IMR-90 (cell line): Measurements from ENCODE around the gene TYW5. TPM values are rescaled to one million over a fixed set of nuclear protein-coding genes. Genes with fewer than 3 reads are reported as not detected.

Source experiments
- ATAC-seq: fragments of 200-7000 bp; cut with Tn5 transposase; 2 replicates; pipeline ENCODE4 v1.9.1; 2020; ENCODE audit warnings: low read depth, mild to moderate bottlenecking, moderate library complexity
- BruUV-seq: library from RNA; stranded (reverse); fragments of 400-500 nt; replicated peaks from 2 replicates; lab custom pipeline; 2021; lab: Mats Ljungman, UMichigan
- CTCF ChIA-PET: fragments of 300-600 bp; formaldehyde crosslinking; extraction: SDS; loops from one replicate; lab custom pipeline; 2021; ENCODE audit warnings: antibody characterized with exemption; lab: Yijun Ruan, JAX
- POLR2A ChIA-PET: fragments of 300-600 bp; sonication (Branson Sonifier 250); formaldehyde crosslinking; loops from one replicate; lab custom pipeline; 2022; ENCODE audit warnings: antibody characterized with exemption; ENCODE audit not compliant: unreplicated experiment; lab: Charles Lee
- DNase-seq: peaks from one replicate; pipeline ENCODE4 v3.0.0; 2013
- H2AFZ ChIP-seq: replicated peaks from 2 replicates; pipeline ENCODE3; 2013; ENCODE audit warnings: low read length, mild to moderate bottlenecking; ENCODE audit not compliant: poor library complexity
- H2AK5ac ChIP-seq: 2 replicates; pipeline ENCODE4 v1.6.1; 2013; ENCODE audit warnings: low read depth, low read length, inconsistent platforms
- H2AK9ac ChIP-seq: replicated peaks from 2 replicates; pipeline ENCODE3; 2013; ENCODE audit warnings: mild to moderate bottlenecking, low read depth, low read length, moderate library complexity; ENCODE audit not compliant: poor library complexity
- H2BK120ac ChIP-seq: 2 replicates; pipeline ENCODE4 v1.6.1; 2013; ENCODE audit warnings: low read depth, low read length, inconsistent platforms
- H2BK15ac ChIP-seq: 3 replicates; pipeline ENCODE4 v1.6.1; 2013; ENCODE audit warnings: low read depth, low read length, inconsistent platforms
- H2BK20ac ChIP-seq: 2 replicates; pipeline ENCODE4 v1.6.1; 2013; ENCODE audit warnings: low read depth, mild to moderate bottlenecking, inconsistent platforms, low read length, moderate library complexity
- H2BK5ac ChIP-seq: 2 replicates; pipeline ENCODE4 v1.6.1; 2013; ENCODE audit warnings: mild to moderate bottlenecking, low read depth, low read length, inconsistent platforms; ENCODE audit not compliant: poor library complexity, severe bottlenecking
- H3K14ac ChIP-seq: replicated peaks from 2 replicates; pipeline ENCODE4 v1.6.1; 2013; ENCODE audit warnings: low read depth, low read length, inconsistent platforms
- H3K18ac ChIP-seq: 2 replicates; pipeline ENCODE4 v1.6.1; 2013; ENCODE audit warnings: low read depth, low read length, control low read depth
- H3K23ac ChIP-seq: 2 replicates; pipeline ENCODE4 v1.6.1; 2013; ENCODE audit warnings: low read depth, low read length, inconsistent platforms
- H3K27ac ChIP-seq: 2 replicates; pipeline ENCODE4 v1.5.1; 2013; ENCODE audit warnings: mild to moderate bottlenecking, control low read depth, low read length; ENCODE audit not compliant: insufficient read depth
- H3K27me3 ChIP-seq: 2 replicates; pipeline ENCODE4 v1.6.1; 2013; ENCODE audit warnings: low read length; ENCODE audit not compliant: control insufficient read depth, insufficient read depth
- H3K36me3 ChIP-seq: 2 replicates; pipeline ENCODE4 v1.6.1; 2013; ENCODE audit warnings: low read length, mixed read lengths; ENCODE audit not compliant: control insufficient read depth, insufficient read depth
- H3K4ac ChIP-seq: 2 replicates; pipeline ENCODE4 v1.6.1; 2013; ENCODE audit warnings: low read depth, low read length, inconsistent platforms
- H3K4me1 ChIP-seq: 2 replicates; pipeline ENCODE4 v1.6.1; 2013; ENCODE audit warnings: low read length, mixed read lengths; ENCODE audit not compliant: control insufficient read depth, insufficient read depth
- H3K4me2 ChIP-seq: 2 replicates; pipeline ENCODE4 v1.6.1; 2013; ENCODE audit warnings: low read depth, mild to moderate bottlenecking, control low read depth, low read length, moderate library complexity
- H3K4me3 ChIP-seq: 2 replicates; pipeline ENCODE4 v1.5.1; 2013; ENCODE audit warnings: low read depth, mild to moderate bottlenecking, control low read depth, low read length, moderate library complexity; ENCODE audit not compliant: insufficient read depth
- H3K56ac ChIP-seq: 2 replicates; pipeline ENCODE4 v1.6.1; 2013; ENCODE audit warnings: low read length, inconsistent platforms; ENCODE audit not compliant: insufficient read depth; ENCODE audit errors: extremely low read depth
- H3K79me1 ChIP-seq, 2 experiments: 2 replicates each; pipeline ENCODE4 v1.6.1; 2013; ENCODE audit warnings: low read length in 2 of 2, inconsistent platforms in 1 of 2, low read depth in 1 of 2
- H3K9ac ChIP-seq: 2 replicates; pipeline ENCODE4 v1.6.1; 2013; ENCODE audit warnings: low read depth, low read length, control low read depth
- H3K9me1 ChIP-seq: 2 replicates; pipeline ENCODE4 v1.6.1; 2013; ENCODE audit warnings: low read length, inconsistent platforms; ENCODE audit not compliant: insufficient read depth
- H3K9me3 ChIP-seq: 2 replicates; pipeline ENCODE4 v1.6.1; 2013; ENCODE audit warnings: low read length; ENCODE audit not compliant: control insufficient read depth, insufficient read depth
- H4K20me1 ChIP-seq: 2 replicates; pipeline ENCODE4 v1.6.1; 2013; ENCODE audit warnings: low read length, inconsistent platforms; ENCODE audit not compliant: insufficient read depth
- H4K5ac ChIP-seq: 2 replicates; pipeline ENCODE4 v1.6.1; 2013; ENCODE audit warnings: mild to moderate bottlenecking, low read depth, low read length, control low read depth
- H4K8ac ChIP-seq, 2 experiments: 2 replicates each; pipeline ENCODE4 v1.6.1; 2013; ENCODE audit warnings: low read depth in 2 of 2, low read length in 2 of 2, control low read depth in 1 of 2, inconsistent platforms in 1 of 2
- H4K91ac ChIP-seq: 2 replicates; pipeline ENCODE4 v1.6.1; 2013; ENCODE audit warnings: low read depth, low read length, inconsistent platforms; ENCODE audit not compliant: insufficient read depth
- MAZ ChIP-seq: IDR thresholded peaks from 2 replicates; pipeline ENCODE4 v1.6.1; 2012; ENCODE audit warnings: low read depth, mild to moderate bottlenecking, low read length, improper control_type of control experiment, moderate library complexity, borderline replicate concordance
- NFE2L2 ChIP-seq: fragments of 150-350 bp; IDR thresholded peaks from 2 replicates; pipeline ENCODE4 v1.6.1; 2016; ENCODE audit warnings: low read depth, mild to moderate bottlenecking, low read length
- RFX5 ChIP-seq: IDR thresholded peaks from 2 replicates; pipeline ENCODE4 v1.8.0; 2012; ENCODE audit warnings: low read depth, mild to moderate bottlenecking, low read length, moderate library complexity
- SMC3 ChIP-seq: fragments of 150-350 bp; IDR thresholded peaks from 2 replicates; pipeline ENCODE4 v1.6.1; 2016; ENCODE audit warnings: low read depth, mild to moderate bottlenecking, antibody characterized with exemption, low read length, moderate library complexity
- WGBS, 2 experiments: methylation state at CpG; one replicate each; pipeline versions ENCODE4 v1.1.5 to v1.1.7; 2013; ENCODE audit warnings: missing lambda C conversion rate in 2 of 2; ENCODE audit not compliant: insufficient read length in 1 of 2; ENCODE audit errors: extremely low coverage in 2 of 2; 5-methylcytosine and 5-hydroxymethylcytosine counted together
- dilution Hi-C: fragments of 300-500 bp; cut with HindIII; formaldehyde crosslinking; loops from one replicate; pipeline ENCODE4 v1.14.3; 2018; ENCODE audit warnings: low sequenced_read_pairs; ENCODE audit not compliant: unreplicated experiment
- in situ Hi-C: fragments of 300-500 bp; cut with MboI; formaldehyde crosslinking; loops from 3 replicates; pipeline ENCODE4 v1.14.3; 2019; ENCODE audit warnings: low sequenced_read_pairs, inconsistent platforms, mixed read lengths
- intact Hi-C: fragments of 100-400 bp; cut with micrococcal nuclease; formaldehyde crosslinking; loops from 2 replicates; pipeline ENCODE4 v1.10.0; 2022
- polyA plus RNA-seq, 3 experiments: library from polyadenylated mRNA; depleted of rRNA; stranded (reverse); fragments of >200 nt; gene quantifications; 2 replicates each; pipeline ENCODE4 v1.2.3, GENCODE V29; 2012; ENCODE audit warnings: low replicate concordance in 1 of 3
- total RNA-seq: library from RNA; depleted of rRNA; stranded (reverse); fragments of >200 nt; gene quantifications from 2 replicates; pipeline ENCODE4 v1.2.3, GENCODE V29; 2012

Gene TYW5
- total and polyA plus RNA-seq, 2 of the 4 experiments (the other 2 are of a cell fraction): 3.8 to 4.0 TPM

GRCh38 chr2:199988151-199988550, 32.9 kb upstream of the TYW5 start:
- Histone ChIP-seq H3K9me1 (no peaks in the 10 kb centered on the region), H3K9me3 (no peaks in the 10 kb centered on the region), H2AK5ac (no peak overlapping the region), H4K91ac (peak overlapping the region; percentile 69), H3K56ac (peak overlapping the region; percentile 24; the same call in 1 of the 2 replicates), H3K79me1 (no peaks in the 10 kb centered on the region), H2AK9ac (no peak overlapping the region), H3K23ac (peak overlapping the region; percentile 41), H3K27ac (peak overlapping the region; percentile 47; the same call in 1 of the 2 replicates), H4K5ac (no peak overlapping the region; the same call in none of the 2 replicates), H3K14ac (peak overlapping the region; percentile 83; the same call in 1 of the 2 replicates), H3K36me3 (no peaks in the 10 kb centered on the region), H3K4me3 (no peak overlapping the region), H2AFZ (peak overlapping the region; percentile 73), H3K4me1 (peaks cover 6% of the 10 kb centered on the region; the same call in 1 of the 2 replicates), H4K8ac (peak overlapping the region in 1 of 2 experiments; percentile 80; a peak in 1 of 4 replicates), H3K9ac (no peak overlapping the region), H2BK15ac (peak overlapping the region; percentile 45; the same call in 1 of the 3 replicates), H2BK120ac (peak overlapping the region; percentile 84), H3K4ac (peak overlapping the region; percentile 62), H2BK5ac (no peak overlapping the region), H2BK20ac (0 out of 2 replicates have a peak overlapping the region, but pooled peaks have one; percentile 17), H3K27me3 (no peaks in the 10 kb centered on the region), H3K4me2 (peak overlapping the region; percentile 64), H4K20me1 (no peaks in the 10 kb centered on the region), H3K18ac (peak overlapping the region; percentile 91)
- intact Hi-C loops (loop anchor here (10.0 kb wide), 1 partner anchor 167 kb away; no protein-coding TSS in a partner anchor), in situ Hi-C loops (loop anchor here (10.0 kb wide), 1 partner anchor 317 kb away; the partner anchor contains the start of gene SPATS2L), dilution Hi-C loops (no loop called here)
- ATAC-seq (peak; percentile 48), DNase-seq (peak; percentile 61)
- TF ChIP-seq SMC3 (no peak), RFX5 (no peak), NFE2L2 (no peak), MAZ (no peak)
- ChIA-PET POLR2A (no interaction called here), CTCF (no interaction called here)
- BruUV-seq: no TSS peak
- 0% methylated on average over 1 of the region's 7 CpGs; no CpG with 5 or more reads in 1 of the 2 experiments for WGBS, 2 experiments
